RPMI8226 (cell line): ENCODE results near the gene RBFOX1.

Source experiments
- DNase-seq: peaks from one replicate; pipeline ENCODE4 v3.0.0-alpha.2; 2015

The RBFOX1 gene

DNA sequence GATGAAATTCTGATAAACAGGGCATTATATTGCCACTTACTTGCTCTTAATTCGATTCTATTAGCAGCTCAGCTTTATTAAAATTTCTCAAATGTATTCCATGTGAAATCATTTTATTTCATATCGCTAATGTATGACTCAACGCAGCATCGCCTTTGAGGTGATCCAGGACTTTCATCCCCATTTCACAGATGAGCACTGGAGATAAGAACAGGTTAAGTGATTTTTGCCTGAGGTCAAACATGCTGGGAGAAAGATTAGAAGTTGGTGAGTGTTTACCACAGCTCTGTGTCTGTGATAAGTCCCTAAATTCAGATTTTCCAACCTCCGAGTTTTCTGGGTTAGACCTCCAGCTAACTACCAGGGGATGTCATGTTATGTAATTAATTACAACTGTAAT lies 43.6 kb downstream of the RBFOX1 start:
- DNase-seq: no peak

DNA sequence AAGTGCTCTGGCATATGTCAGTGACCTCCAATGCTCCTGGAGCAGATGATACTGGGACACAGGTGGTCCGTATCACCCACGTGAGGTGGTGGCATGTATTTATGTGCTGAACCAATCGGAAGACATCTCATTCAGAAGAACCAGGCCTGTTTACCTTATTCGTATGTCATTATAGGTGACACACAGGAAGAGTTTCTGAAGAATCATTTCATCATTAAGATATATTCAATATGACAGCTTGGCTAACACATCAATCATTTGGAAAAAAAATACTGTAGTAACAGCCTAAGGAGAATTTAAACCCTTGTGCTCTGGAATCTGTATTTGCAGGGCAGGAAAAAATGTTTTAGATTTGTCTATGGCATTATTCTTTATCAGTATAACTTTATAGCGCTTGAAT lies 44.6 kb downstream of the RBFOX1 start:
- no peak for DNase-seq

DNA sequence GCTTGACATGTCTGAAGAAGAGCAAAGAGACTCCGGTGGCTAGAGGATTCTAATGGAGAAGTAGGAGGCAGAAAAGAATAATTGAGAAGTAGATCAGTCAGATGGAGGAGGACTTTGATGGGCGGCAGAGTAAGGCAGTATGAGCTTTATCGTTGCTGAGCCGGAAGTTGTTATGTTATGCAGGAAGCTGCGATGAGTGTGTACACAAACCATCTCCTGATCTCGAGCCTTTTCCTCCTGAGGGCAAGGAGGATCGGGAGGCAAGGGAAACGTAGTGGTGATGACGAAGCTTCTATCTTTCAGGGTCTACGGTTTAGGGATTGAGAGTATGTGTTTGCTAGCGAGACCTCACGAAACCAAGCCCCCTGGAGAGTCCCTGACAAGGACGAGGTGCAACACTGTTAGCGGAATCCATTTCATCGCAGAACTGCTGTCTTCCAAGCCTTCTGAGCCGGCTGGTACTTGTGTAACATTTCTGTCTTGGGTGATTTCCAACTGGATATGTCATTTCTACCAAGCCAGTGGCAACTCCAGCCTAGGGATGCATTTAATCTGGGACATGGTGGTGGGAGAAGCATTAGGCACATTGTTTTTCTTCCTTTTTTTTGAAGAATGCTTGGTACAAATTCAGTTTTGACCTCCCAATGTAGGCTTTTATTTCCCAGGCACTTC lies 45.5 kb downstream of the RBFOX1 start:
- no peak for DNase-seq

DNA sequence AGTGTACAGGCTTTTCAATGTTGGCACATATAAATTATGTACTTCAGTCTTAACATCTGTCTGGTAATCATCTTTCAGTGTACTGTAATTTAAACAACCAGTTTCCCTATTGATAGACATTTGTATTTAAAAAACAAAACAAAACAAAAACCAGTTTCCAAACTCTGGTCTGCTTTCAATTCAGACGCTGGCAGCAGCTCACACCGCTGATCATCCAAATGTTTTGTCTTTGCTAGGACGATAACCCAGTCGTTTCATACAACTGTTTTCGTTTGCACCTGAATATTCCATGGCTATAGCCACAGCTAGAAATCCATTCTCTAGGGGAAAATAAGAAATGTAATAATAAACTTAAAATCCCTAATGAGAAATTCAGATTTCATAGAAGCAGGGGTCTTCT lies 47.8 kb downstream of the RBFOX1 start:
- DNase-seq: no peak

DNA sequence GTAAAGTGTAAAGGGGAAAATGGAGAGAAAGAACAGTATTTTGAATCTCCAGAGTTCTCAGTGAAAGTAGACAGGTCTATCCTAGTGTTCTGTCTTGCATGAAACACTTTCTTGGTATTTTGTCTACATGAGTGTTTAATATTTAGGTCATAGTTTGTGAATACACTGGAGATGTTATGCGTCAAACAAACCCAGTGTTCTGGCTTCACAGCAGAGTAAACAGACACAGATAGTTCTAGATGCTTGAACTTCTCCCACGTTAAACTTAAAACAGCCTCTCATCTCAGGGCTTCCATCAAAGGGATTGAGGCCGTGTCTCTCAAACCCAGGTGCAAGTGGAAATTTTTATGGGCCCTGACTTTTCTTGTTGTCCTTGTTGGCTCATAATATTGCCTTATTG lies 48.3 kb downstream of the RBFOX1 start:
- no peak for DNase-seq

DNA sequence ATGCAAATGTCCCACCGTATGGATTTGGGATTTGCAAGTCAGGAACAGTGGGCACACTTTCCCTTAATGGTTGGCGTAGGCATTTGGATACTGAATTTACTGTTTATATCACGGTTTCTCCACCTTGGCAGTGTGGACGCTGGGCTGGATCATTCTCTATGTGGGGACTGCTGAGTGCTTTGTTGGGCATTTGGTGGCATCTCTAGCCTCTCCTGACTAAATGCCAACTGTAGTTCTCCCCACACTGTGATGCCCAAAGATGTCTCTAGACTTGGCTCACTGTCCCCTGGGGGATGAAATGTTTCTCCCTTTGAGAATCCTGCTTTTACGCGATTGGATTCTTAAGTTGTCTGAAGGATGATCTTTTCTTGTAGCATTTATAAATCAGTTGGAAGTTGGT lies 49.0 kb downstream of the RBFOX1 start:
- DNase-seq: no peak

DNA sequence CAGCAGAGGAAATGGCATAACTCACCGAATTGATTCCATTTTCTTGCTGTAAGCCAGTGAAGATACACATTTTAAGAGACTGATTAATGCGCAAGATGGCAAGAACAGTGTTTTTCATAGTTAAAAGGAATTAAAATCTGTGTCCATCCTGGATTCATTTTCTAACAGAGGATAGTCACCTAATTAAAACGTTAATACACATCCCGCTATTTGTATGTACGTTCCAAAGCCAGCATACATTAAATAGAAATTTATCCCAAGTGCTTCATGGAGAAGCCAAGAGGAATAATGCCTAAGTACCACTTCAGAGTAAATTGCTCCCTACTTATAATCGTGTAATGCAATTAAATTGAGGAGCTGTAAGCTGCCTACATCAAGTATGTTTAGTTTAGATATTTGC lies 49.9 kb downstream of the RBFOX1 start:
- DNase-seq: no peak

DNA sequence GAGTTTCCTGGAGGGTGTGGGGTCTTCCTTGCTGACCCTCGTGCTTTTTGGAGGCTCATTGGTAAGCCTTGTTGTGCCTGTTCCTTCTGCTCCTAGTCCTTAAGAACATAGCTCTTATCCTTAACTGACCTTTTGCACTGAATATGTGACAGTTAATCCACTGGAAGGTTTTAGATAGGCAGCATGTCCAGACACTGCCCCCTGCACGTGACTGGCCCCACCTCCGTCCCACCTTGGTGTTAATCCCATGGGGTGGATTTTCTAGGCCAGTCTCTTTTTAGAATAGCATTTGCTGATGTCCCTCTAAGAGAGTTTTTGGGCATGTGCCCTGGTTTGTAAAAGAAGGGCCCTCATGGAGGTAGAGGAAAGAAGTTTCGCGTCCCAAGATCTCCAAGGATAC lies 58.3 kb downstream of the RBFOX1 start:
- no peak for DNase-seq

DNA sequence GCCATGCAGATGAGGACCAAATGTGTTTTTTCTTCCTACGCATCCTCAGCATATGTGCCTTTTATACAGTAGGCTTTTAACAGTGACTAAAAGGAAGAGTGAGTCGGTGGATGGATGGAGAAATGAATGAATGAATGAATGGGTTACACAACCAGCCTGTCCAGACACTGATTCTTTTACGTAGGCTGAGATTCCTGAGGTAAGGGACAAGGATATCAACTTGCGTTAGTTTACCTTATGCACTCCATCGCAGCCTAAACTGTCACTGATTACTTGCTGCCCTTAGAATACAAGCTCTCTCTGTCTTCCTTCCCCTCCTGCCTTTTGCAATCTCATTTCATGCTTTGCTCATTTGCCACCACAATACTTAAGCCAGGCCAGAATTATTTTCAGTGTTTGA lies 59.0 kb downstream of the RBFOX1 start:
- DNase-seq: no peak

DNA sequence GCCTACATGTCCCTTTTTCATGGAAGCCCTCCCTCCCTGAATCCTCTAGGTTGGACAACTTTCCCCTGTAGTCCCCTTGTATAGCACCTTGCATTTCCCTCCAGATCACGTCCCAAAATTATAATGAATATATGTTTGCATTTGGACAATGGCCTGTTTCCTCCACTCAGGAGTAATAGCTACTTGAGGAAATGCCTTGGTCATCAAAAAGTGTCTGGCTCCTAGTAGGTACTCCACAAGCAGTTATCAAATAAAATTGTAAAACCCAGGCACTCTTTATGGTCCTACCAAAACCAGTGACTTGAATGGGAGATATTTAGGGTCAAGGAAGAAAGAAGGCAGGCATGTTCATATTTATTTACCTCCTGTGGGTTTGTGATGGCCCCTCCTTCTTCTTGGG lies 59.6 kb downstream of the RBFOX1 start:
- no peak for DNase-seq

DNA sequence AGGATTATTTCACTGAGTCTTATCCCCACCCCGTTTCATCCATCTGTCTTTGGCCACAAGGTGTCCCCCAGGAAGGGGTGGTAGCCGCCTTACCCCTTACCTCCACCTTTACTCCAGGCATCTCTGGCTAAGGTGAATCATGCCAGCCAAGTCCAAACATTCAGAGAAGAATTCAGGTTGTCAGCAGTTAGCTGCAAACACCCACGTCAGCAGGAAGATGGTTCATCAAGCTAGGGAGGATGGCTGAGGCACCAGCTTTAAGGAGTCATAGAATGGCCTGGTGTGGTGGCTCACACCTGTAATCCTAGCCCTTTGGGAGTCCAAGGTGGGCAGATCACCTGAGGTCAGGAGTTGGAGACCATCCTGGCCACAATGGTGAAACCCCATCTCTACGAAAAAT lies 61.0 kb downstream of the RBFOX1 start:
- no peak for DNase-seq

DNA sequence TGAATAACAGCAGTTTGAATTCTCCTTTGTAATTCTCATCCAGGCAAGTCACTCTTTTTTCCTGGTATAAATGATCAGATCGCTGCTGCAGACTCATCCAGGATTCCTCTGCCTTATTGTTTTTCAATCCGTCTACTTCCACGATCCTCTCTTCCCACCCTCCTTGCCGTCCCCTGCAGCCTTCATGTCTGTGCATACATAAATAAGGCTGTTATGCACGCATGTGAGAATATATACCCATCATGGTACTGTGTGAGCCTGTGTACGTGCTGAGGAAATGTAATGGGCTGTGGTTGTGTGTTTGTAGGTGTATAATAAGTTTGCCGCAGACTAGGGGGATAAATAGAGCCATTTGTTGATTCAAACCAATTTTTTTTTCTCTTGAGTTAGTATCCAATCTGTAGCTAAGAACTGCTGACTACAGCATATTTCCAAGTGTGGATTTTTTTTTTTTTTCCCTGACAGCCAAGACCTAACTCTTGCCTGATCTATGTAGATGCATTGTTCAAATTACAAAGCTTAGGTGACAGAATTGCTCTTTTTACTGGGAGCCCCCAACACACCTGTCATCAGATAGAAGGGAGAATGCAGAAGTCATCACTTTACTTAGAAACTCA lies 62.2 kb downstream of the RBFOX1 start:
- DNase-seq: no peak

DNA sequence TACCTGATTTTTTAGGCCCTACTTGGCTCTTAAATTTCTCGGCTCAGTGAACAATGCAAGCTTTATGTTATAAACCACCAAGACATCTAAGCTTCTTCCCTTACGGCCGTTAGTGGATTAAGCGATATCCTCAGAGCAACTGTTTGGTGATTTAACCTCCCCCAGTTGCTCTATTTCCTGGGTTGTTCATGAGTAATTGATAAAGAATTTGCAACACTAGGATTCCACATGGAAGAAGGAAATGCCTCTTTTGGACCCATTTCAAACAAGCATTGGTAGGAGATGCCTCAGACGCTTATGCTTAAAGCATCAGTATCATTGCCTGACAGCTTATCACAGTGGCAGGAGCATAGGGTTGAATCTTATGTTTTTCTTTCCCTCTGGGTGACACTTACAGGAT lies 65.3 kb downstream of the RBFOX1 start:
- DNase-seq: no peak

DNA sequence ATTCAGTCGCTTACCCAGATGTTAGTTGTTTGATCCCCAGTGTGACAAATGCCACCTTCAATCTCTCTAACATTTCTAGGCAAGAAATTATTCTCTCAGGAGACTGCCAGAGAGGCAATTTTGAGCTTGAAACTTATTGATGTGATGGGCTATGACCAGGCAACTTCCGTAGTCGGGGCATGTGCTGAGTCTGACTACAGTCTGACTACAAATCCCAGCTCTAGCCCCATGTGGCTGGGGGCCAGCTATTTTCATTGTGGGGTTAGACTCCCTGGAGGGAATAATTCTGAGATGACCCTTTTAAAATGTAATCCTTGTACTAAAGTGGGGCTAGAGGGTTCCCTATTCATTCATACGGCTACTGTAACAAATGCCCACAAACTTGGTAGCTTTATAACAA lies 65.9 kb downstream of the RBFOX1 start:
- DNase-seq: no peak

DNA sequence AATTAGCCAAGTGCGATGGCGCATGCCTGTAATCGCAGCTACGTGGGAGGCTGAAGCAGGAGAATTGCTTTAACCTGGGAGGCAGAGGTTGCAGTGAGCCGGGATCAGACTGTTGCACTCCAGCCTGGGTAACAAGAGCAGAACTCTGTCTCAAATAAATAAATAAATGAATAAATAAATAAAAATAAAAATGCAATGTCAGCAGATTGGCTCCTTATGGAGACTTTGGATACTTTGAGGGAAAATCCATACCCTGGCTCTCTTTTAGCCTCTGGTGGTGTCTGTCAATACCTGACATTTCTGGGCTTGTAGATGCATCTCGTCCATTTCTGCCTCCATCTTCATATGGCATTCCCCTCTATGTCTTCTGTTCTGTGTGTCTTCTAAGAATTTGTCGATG lies 66.7 kb downstream of the RBFOX1 start:
- no peak for DNase-seq

DNA sequence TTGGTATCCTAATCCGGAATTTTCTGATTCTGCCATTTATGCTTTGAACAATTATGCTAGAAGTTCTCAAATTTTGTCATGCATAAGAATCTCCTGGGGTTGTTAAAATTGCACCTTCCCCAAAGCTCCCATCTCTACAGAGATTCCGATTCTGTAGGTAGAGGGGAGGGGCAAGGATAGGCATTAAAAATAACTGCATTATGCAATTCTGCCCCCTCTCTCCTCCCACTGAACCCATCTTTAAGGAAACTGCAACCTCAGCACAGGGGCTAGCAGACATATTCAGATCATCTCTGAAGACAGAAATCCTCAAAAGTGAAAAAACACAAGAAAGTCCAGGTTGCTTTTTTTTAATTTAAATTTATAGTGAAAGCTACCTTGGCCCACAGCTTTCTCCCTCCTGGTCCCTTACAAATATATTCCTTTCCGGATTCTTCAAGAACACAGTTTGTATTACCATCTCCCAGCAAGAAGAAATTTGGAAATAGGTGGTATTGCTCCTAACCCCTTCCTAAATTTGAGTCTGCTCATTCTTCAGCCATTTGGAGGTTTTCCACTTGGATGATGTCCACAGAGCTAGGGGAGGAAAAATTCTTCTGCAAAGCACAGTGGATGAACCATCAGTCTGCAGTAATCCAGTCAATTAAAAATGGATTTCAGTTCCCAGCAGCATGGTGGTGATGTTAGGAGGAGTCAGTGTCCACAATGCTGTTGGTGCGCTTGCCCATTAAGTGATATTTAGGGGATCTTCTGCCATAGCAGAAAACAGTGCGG lies 67.7 kb downstream of the RBFOX1 start:
- DNase-seq: no peak

DNA sequence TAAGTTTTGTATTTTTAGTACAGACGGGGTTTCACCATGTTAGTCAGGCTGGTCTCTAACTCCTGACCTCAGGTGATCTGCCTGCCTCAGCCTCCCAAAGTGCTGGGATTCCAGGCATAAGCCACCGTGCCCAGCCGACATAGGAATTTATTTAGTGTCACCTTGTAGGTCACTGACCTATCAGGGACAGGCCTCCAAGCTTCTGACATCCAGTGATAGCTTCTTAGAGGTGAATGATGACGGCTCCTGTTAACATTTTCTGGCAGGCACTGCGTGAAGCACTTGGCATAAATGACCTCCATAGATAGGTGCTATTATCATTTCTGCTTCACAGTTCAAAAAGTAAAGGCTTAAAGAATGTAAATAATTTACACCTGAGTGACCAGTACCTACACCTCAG lies 71.6 kb downstream of the RBFOX1 start:
- no peak for DNase-seq

DNA sequence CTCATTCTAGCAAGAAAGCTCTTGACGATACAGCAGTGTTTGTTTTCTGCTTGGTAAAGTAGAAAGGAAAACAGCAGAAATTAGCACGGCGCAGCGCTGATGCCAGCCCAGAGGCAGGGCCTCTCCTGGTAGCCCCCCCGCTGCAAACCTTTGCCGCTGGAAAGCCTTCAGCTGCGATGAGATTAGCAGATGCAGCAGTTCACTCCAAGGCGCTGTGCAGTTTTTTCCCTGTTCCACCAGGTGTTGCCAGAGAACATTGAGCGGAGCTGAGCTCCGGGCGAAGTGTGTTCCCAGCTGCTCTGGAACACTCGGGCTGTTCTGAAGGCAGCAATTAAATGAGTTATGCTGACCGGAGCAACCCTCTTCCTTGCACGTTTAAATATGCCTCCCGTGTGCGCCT lies 72.5 kb downstream of the RBFOX1 start:
- DNase-seq: peak; percentile 56

DNA sequence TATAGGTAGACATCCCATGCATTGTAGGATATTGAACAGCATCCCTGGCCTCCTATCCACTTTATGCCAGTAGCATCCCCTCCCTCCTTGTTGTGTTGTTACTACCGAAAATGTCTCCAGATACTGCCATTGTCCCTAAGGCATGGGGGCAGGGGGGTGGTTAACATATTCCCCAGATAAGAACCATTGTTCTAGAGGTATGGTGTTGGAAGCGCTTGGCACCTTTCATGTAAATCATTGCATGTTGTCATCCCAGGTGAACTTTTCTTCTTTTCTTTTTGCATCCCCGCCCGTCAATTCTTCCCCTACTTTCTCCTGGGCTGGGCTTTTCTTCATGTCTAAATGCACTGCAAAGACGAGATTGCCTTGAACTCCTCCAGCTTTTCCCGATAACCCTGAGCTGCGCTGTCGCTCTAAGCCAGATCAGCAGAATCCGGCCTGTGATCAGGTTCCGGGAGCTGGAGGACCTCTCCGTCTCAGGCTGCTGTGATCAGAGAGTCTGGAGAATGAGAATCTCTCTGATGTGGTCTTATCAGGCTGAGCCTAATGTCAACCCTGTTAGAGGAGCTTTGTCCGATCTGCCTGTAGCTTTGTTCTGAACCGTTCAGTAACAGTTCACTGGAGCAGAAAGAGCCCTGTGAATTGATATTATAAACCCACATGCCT lies 76.2 kb downstream of the RBFOX1 start:
- no peak for DNase-seq

DNA sequence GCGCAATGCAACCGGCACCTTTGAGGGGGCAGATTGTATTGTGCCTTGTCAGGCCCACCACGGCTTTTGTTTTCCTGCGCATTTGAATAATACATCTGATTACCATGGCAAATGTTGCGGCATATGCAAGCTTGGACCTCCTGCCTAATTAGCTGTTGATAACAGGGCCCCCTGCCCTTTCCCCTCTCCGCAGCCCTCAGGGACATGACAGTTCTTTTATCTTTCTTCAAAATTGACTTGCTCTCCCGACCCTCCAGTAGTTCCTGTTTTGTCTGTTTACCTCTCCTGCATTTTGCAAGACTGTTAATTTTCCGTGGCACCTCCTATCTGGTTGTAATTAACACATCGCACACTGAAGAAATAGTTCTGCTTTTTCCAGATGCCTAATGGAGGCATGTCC lies 86.8 kb downstream of the RBFOX1 start:
- DNase-seq: no peak

DNA sequence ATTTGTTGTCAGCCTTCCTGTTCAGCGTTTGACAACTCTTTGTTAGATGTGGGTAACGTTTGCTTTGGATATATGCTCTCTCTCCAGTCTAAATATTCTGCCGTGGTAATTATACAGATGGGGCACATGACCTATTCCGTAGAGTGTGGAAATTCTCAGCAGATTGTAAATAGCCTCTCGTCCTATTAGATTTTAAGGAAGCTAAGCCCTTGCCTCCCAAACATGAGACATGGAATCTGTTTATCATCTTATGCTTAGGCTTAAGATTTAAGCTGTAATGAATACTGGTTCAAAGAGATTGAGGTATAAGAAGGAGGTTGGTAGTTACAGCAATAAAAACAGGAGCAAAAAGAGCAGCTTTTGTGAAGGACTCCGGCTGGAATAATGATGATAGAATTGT lies 87.4 kb downstream of the RBFOX1 start:
- no peak for DNase-seq

DNA sequence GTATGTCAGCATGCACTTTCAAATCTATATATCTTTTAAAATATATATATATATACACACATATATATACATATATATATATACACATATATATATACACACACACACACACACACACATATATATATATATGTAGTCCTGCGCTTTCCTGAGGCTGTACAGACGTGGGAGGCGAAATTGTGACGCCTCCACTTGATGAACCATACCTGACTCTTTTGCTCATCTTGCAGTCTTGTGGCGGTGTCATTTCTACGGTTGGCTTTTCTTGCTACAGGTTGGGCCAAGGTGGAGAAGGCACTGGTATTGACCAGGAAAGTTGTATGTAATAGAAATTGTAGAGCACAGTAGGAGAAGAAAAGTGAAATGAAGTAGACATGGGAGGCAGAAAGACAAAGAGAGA lies 88.2 kb downstream of the RBFOX1 start:
- DNase-seq: no peak

DNA sequence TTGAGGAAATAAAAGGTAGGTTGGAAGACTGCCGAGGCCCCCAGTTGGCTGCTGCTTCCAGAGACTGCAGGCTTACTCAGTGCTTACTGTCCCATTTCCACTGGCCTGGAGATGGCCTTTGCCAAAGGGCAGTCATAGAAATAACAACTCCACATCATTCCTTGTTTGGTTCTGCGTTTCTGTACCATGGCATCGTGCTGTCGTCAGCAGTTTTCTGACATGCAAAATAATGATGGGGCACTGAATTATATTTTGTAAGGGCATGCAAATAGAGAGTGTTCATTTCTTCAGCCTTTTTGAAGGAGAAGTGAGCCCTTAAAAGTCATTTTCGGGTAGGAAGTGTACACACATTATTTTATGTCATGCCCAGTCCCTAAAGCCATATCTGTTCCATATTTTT lies 88.9 kb downstream of the RBFOX1 start:
- no peak for DNase-seq
